Uterus (tissue), 4 donors: Measurements from ENCODE around the gene GTF2I. TPM values are rescaled to one million over a fixed set of nuclear protein-coding genes. Genes with fewer than 3 reads are reported as not detected.
A peak's percentile ranks its signal among the peaks of the same experiment; 100 is the strongest.

ENCODE experiments used
- DNase-seq, 2 donors: peaks; one replicate each; pipeline ENCODE4 v3.0.0-alpha.2; 2019 to 2020
- H3K27ac ChIP-seq, 2 donors: fragments of 200-600 bp; sonication (generic); 1 replicate in 1 of 2; 2 replicates in 1 of 2; pipeline ENCODE4 v1.5.1; 2016 to 2018
- H3K27me3 ChIP-seq, 2 donors: fragments of 200-600 bp; sonication (generic); one replicate each; pipeline ENCODE4 v1.5.1; 2018 to 2019; ENCODE audit warnings: control low read depth in 1 of 2
- H3K36me3 ChIP-seq, 2 donors: fragments of 200-600 bp; sonication (generic); one replicate each; pipeline ENCODE4 v1.5.1; 2019; ENCODE audit warnings: control low read depth in 1 of 2
- H3K4me1 ChIP-seq, 2 donors: fragments of 200-600 bp; sonication (generic); one replicate each; pipeline ENCODE4 v1.5.1; 2018 to 2019; ENCODE audit warnings: control low read depth in 1 of 2
- H3K4me3 ChIP-seq, 2 donors: fragments of 200-600 bp; sonication (generic); 1 replicate in 1 of 2; 2 replicates in 1 of 2; pipeline ENCODE4 v1.5.1; 2018 to 2019; ENCODE audit warnings: mild to moderate bottlenecking in 1 of 2
- H3K9me3 ChIP-seq, 2 donors: fragments of 200-600 bp; sonication (generic); one replicate each; pipeline ENCODE4 v1.5.1; 2019; ENCODE audit warnings: control low read depth in 1 of 2
- CTCF ChIP-seq, 4 experiments: fragments of 200-600 bp in 2 of 4; fragments of 450-650 bp in 2 of 4; sonication (generic) in 2 of 4; IDR thresholded peaks; one replicate each; pipeline ENCODE4 v1.5.1; 2016 to 2019; ENCODE audit warnings: antibody characterized with exemption in 4 of 4, mild to moderate bottlenecking in 2 of 4, moderate library complexity in 1 of 4
- POLR2A ChIP-seq, 2 donors: fragments of 450-650 bp; IDR thresholded peaks; one replicate each; pipeline ENCODE4 v1.6.1; 2016; ENCODE audit warnings: antibody characterized with exemption in 2 of 2, mild to moderate bottlenecking in 1 of 2, moderate library complexity in 1 of 2
- intact Hi-C: fragments of 100-400 bp; cut with DNase I; formaldehyde crosslinking; loops from one replicate; pipeline ENCODE4 v1.15.1; 2023; ENCODE audit warnings: low total_unique reads
- total RNA-seq, 4 donors: library from RNA; depleted of rRNA in 3 of 4; stranded (reverse); fragments of >200 nt in 3 of 4; gene quantifications; one replicate each; pipeline versions ENCODE4 v1.1.0 to v1.2.4, GENCODE V29; 2014 to 2023
- donor health status: DM: yes; HTN: yes; CAD: no.

Gene GTF2I
- total RNA-seq, 4 donors from 2014 or later, result 135 to 454 (median 229) TPM

- Histone ChIP-seq H3K9me3 (no peaks in the 10 kb centered on the region), H3K4me1 (no peaks in the 10 kb centered on the region), H3K27ac (no peak overlapping the region), H3K4me3 (no peak overlapping the region), H3K27me3 (no peaks in the 10 kb centered on the region), H3K36me3 (no peaks in the 10 kb centered on the region)
- DNase-seq, result no peak
- TF ChIP-seq CTCF (IDR thresholded peaks at IDR 0.05) (no peak), POLR2A (IDR thresholded peaks at IDR 0.05) (no peak)
- intact Hi-C loops, result no loop called here
These were observed 38.2 kb upstream of the GTF2I start for GRCh38 chr7:74619235-74619860.

GRCh38 chr7:74622228-74622749 lies 35.2 kb upstream of the GTF2I start:
- Histone ChIP-seq H3K9me3 (no peaks in the 10 kb centered on the region), H3K27me3 (no peaks in the 10 kb centered on the region), H3K4me3 (no peak overlapping the region), H3K27ac (no peak overlapping the region), H3K4me1 (no peaks in the 10 kb centered on the region), H3K36me3 (no peaks in the 10 kb centered on the region)
- DNase-seq, result no peak
- intact Hi-C loops, result no loop called here
- TF ChIP-seq CTCF (IDR thresholded peaks at IDR 0.05), result no peak

GRCh38 chr7:74623135-74623534 lies 34.4 kb upstream of the GTF2I start:
- H3K27ac ChIP-seq, result no peak overlapping the region
- no peaks in the 10 kb centered on the region for H3K9me3 ChIP-seq
- no peak for DNase-seq
- H3K36me3 ChIP-seq, result no peaks in the 10 kb centered on the region
- H3K4me1 ChIP-seq, result no peaks in the 10 kb centered on the region
- TF ChIP-seq POLR2A (IDR thresholded peaks at IDR 0.05), result no peak
- no peak for TF ChIP-seq CTCF (IDR thresholded peaks at IDR 0.05)
- H3K4me3 ChIP-seq, result no peak overlapping the region
- intact Hi-C loops, result no loop called here
- no peaks in the 10 kb centered on the region for H3K27me3 ChIP-seq

GRCh38 chr7:74625446-74625845 lies 32.1 kb upstream of the GTF2I start:
- H3K27me3 ChIP-seq, result no peaks in the 10 kb centered on the region
- TF ChIP-seq POLR2A (IDR thresholded peaks at IDR 0.05) (no peak), CTCF (IDR thresholded peaks at IDR 0.05) (peak in 3 of 4 experiments; percentile 16 to 28 (median 24))
- DNase-seq, result no peak
- no peaks in the 10 kb centered on the region for H3K4me1 ChIP-seq
- H3K9me3 ChIP-seq, result no peaks in the 10 kb centered on the region
- intact Hi-C loops, result no loop called here
- H3K36me3 ChIP-seq, result no peaks in the 10 kb centered on the region
- H3K27ac ChIP-seq, result no peak overlapping the region
- no peak overlapping the region for H3K4me3 ChIP-seq

GRCh38 chr7:74627661-74628411 lies 29.7 kb upstream of the GTF2I start:
- DNase-seq, result no peak
- H3K9me3 ChIP-seq, result no peaks in the 10 kb centered on the region
- H3K27ac ChIP-seq, result no peak overlapping the region
- TF ChIP-seq POLR2A (IDR thresholded peaks at IDR 0.05), result no peak
- TF ChIP-seq CTCF (IDR thresholded peaks at IDR 0.05), result no peak
- no peaks in the 10 kb centered on the region for H3K4me1 ChIP-seq
- no peak overlapping the region for H3K4me3 ChIP-seq
- no peaks in the 10 kb centered on the region for H3K27me3 ChIP-seq
- intact Hi-C loops, result no loop called here
- no peaks in the 10 kb centered on the region for H3K36me3 ChIP-seq
